ENCODE results near the gene TRAPPC5.
A peak's percentile ranks its signal among the peaks of the same experiment; 100 is the strongest.
"Not testable (repeated sequence)": the region's sequence is repeated elsewhere in the genome, so short reads cannot be mapped to it uniquely, and the experiment has no call there.

Gene TRAPPC5

GRCh38 chr19:7680606-7681339 is at the start of gene TRAPPC5:
Gene TRAPPC5, plus strand, starts transcription at chr19:7680833. Its CDS starts 1,421 bp downstream, at chr19:7682254.
- DNase-seq, result peak; percentile 68

GRCh38 chr19:7631577-7631976 is 49.1 kb upstream of the TRAPPC5 start:
- DNase-seq, result no peak

- no peak for DNase-seq
Measured at GRCh38 chr19:7632340-7633203, 48.1 kb upstream of the TRAPPC5 start.

- DNase-seq, result no peak
Measured at GRCh38 chr19:7633698-7634097, 46.9 kb upstream of the TRAPPC5 start, which contains the start of gene PCP2. Gene PCP2, minus strand, starts transcription at chr19:7633719. Its CDS starts 262 bp downstream, at chr19:7633457.

GRCh38 chr19:7635670-7636069 is 45.0 kb upstream of the TRAPPC5 start:
- DNase-seq, result no peak

GRCh38 chr19:7636317-7636690 is 44.3 kb upstream of the TRAPPC5 start:
- DNase-seq, result no peak

GRCh38 chr19:7636691-7637373 is 43.8 kb upstream of the TRAPPC5 start, which contains the start of gene STXBP2:
Gene STXBP2, plus strand, starts transcription at chr19:7637110. Its CDS starts 40 bp downstream, at chr19:7637150.
- DNase-seq, result peak; percentile 70

- DNase-seq, result no peak
Measured at GRCh38 chr19:7637374-7638256, 43.0 kb upstream of the TRAPPC5 start.

- no peak for DNase-seq
Measured at GRCh38 chr19:7638802-7639465, 41.7 kb upstream of the TRAPPC5 start.

GRCh38 chr19:7639863-7640348 is 40.7 kb upstream of the TRAPPC5 start:
- no peak for DNase-seq

GRCh38 chr19:7640803-7641202 is 39.8 kb upstream of the TRAPPC5 start:
- DNase-seq, result no peak

- no peak for DNase-seq
Measured at GRCh38 chr19:7641290-7642276, 39.0 kb upstream of the TRAPPC5 start.

- no peak for DNase-seq
Measured at GRCh38 chr19:7642295-7643030, 38.2 kb upstream of the TRAPPC5 start.

- DNase-seq, result no peak
Measured at GRCh38 chr19:7643031-7643415, 37.6 kb upstream of the TRAPPC5 start.

- not testable (repeated sequence) for DNase-seq
Measured at GRCh38 chr19:7643629-7644549, 36.7 kb upstream of the TRAPPC5 start.

GRCh38 chr19:7644550-7644877 is 36.1 kb upstream of the TRAPPC5 start:
- DNase-seq, result no peak

- no peak for DNase-seq
Measured at GRCh38 chr19:7645163-7645562, 35.5 kb upstream of the TRAPPC5 start.

GRCh38 chr19:7645656-7646425 is 34.8 kb upstream of the TRAPPC5 start:
- DNase-seq, result no peak
